HG03442 (cell line): Measurements from ENCODE around the gene MAPKAPK3.
A peak's percentile ranks its signal among the peaks of the same experiment; 100 is the strongest.

Source experiments
- ATAC-seq: cut with Tn5 transposase; IDR thresholded peaks from one replicate; pipeline ENCODE4 v1.9.1; 2021; ENCODE audit warnings: mild to moderate bottlenecking, moderate library complexity; ENCODE audit not compliant: unreplicated experiment

MAPKAPK3 gene

DNA sequence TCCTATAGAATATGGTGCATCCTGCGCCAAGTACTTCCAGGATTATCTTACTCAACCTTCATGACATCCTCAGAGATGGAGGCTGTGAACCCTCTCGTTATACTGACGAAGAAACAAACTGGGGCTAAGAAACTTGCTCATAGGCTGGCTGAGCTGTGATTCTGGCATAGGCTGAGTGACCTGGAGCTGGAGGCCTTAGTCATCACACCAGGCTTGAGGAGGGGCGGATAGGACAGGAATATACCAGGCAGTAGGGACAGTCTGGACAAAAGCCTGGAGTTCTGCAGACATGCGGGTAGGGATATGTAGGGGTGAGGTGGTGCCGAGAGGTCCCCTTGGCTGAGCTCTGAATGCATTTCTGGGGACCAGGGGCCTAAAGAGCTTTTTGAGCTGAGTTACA is 29.6 kb upstream of the MAPKAPK3 start:
- no peak for ATAC-seq

DNA sequence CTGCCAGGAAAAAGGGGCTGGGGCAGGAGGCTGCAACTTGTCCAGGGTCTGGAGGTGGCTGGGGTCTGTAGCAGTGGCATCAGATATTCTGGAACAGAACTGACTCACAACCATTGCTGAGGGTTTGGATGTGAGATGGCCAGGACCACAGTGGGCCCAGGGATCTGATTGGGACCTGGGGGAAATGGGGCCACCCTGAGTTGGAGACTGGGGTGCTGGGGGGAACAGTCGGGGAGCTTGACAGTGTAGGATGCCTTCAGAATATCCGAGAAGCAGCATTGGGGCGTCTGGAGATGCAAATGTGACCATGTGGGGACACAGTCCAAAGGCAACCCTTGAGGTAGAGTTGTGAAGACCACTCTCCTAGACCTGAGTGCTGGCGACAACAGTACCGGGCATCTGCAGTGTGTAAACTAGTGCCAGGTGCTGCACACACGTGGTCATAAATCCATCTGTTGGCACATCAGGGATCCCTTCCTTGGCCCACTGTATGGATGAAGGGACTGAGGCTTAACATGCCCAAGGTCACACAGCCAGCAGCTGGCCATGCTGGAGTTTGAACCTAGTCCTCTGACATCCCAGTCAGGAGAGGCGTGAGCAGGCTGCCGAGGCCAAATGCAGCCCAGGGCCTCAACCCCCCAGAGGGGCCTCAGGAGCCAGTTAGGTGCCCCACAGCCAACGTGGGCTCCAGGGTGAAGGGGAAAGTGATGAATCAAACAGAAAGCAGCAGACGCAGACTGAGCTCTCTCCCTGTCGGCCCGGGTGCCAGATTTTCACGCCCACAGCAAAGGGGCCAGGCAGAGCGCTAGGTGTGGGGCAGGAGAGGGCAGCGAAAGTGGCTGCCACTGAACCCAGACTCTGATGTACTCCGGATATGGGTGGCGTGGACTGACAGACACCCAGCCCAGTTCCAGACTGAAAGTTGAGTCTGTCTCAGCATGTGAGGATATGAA is 28.9 kb upstream of the MAPKAPK3 start:
- peak; percentile 39 for ATAC-seq

DNA sequence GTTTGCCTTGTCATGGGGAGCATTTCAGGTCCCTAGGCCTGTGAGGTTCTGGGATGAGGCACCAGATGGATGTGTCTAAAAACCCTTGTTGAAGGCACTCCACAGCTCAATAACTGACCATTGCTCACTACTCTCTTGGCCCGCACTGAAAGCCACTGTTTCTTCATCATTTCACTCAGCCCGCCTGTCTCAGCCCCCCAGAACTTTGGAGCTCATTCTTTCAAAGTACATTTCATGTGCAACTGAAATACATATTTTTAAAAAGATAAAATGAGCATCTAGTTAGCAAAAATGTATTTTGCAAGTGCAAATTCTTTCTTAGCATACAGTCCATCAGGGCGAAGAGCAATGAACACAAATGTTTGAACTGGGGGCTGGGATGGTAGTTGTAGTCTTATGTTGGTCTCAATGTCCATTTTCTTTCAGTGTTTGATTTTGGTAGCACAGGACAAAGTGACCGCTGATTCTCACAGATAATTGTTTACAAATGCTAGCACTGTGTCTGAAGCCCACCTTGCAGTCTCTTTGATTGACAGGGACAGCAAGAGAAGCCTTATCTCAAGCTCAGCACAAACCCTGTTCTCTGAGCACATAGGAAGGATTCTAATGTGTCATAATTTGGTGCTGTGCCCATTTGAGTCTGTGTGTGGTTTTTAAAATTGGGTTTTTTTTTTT is 28.1 kb upstream of the MAPKAPK3 start:
- no peak for ATAC-seq

DNA sequence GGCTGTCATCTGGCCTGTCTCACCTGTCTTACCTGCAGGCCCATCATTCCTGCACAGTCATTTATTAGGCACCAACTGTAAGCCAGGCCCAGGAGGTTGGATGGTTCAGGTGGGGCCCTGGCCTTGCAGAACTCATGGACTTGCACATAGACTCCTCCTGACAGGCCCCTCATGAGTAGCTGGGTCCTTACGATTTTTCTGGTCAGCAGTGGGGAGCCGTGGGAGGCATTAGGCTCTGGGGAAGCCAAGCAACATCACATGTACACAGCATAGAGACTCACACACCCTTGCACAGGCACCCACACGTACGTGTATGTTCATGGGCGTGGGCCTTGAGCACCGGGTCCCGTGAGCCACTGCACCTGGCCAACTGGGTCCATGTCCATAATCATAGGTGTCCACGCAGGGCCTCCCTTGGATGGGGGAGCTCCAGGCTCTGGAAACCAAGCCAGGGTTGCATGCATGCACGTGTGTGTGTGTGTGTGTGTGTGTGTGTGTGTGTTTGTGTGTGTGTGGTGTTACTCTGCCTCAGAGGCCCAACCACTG is 25.7 kb upstream of the MAPKAPK3 start:
- peak; percentile 2 for ATAC-seq

DNA sequence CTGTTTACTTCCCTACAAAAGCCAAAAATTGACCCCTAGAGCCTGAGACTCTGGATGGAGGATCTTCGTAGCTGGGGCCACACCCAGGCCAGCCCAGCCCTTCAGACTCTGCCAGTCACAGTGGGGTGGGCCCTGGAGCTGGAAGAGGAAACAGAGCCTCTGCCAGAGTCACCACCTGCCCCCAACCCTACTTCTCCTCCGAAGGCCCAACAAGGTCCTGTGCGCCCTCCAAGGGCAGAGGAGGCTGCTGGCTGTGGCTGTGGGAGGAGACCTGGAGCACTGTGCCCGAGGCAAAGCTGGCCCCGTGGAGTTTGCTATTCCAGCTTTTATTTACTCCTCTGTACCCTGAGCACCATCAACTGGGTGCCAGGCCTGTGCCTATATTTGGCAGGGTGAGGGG is 24.4 kb upstream of the MAPKAPK3 start:
- ATAC-seq, result no peak

DNA sequence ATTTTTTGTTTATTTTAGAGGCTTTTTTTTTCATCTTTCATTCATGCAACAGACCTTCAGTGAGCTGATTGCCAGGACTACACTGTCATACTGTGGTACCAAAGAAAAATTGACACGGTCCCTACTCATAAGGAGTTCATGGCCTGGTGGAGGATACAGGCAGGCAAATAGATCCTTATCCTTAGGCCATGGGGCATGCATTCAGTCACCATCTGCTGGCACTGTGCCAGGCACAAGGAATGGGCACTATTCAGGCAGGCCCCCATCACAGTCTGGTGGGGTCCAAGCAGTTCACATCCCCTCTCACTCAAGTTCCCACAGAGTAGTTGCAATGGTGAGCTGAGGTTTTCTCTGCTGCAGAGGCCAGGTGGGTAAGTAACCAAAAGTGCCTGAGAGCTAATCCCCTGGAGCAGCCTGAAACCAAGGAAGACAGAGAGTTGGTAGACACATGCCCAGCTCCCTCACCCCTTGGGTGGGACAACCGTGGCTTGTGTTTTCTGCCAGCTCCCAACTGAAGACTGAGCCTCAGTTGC is 22.6 kb upstream of the MAPKAPK3 start:
- ATAC-seq, result no peak

DNA sequence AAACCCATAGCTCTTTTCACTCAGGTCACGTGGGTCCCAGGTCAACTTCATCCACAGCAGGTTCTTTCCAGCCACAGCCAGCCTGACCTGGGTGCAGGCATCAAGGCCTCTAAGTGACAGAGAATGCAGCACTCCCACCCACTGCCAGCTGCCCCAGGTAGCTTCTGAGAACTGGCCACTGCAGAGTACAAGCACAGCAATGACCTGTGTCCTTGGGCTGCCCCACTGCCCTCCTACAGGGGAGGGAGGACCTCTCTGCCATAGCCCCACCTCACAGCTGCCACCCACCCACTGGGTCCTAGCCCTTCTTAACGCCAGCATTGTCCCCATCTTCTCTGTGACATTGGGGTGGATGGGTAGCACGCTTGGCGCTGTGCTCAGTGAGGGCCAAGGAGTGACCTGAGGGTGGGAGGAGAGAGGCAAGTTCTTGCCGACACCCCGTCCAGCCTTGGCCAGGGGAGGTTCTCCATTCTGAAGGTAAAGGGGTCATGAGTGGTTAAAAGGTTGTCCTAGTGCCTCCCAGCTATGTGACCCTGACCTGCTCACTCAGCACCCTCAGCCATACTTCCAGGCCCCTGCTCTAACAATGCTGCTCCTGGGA is 17.7 kb upstream of the MAPKAPK3 start:
- no peak for ATAC-seq

DNA sequence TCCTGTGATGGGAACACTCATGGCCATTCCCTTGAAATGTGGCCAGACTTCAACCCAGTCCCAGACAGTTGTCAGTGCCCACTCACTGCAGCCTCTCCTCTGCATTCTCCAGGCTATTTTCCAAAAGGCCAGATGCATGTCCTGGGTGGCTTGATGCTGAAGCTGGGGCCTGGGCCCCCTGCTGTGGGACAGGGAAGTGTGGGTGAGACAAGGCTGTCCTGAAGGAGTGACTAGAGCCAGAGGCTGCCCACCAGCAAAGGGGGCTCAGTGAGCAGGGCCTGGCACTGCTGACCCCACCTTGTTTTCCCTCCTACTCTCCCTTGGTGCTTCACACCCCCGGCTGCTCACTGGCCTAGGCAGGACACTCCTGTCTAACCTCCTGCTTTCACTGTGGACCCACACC is 17.2 kb upstream of the MAPKAPK3 start:
- ATAC-seq, result no peak

DNA sequence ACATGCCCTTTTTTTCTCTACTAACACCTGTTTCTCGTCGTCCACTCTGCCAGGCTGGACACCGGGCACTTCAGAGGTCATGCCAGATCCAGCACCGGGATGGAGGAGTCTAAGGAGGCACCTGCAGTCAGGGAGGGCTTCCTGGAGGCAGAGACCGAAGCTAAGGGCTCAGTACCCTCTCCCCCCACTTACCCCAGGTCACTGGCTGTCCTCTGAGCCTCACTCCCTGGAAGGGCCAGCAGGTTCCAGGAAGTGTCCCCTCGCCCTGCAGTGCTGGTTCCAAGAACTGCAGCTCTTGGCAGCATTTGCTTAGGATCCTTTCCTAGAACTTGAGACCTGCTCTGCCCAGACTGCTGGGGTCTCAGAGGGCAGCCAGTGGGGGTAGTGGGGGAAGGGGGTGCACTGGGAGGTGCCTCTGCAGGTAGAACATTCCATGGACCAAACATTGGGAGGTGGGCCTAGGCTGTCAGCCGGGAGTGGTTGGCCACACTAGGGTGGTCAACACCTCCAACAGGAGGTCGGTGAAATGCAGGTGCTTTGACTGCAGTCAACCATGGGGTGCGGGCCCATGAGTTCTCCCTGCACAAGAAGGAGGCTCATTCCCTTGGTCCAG is 16.7 kb upstream of the MAPKAPK3 start:
- no peak for ATAC-seq

DNA sequence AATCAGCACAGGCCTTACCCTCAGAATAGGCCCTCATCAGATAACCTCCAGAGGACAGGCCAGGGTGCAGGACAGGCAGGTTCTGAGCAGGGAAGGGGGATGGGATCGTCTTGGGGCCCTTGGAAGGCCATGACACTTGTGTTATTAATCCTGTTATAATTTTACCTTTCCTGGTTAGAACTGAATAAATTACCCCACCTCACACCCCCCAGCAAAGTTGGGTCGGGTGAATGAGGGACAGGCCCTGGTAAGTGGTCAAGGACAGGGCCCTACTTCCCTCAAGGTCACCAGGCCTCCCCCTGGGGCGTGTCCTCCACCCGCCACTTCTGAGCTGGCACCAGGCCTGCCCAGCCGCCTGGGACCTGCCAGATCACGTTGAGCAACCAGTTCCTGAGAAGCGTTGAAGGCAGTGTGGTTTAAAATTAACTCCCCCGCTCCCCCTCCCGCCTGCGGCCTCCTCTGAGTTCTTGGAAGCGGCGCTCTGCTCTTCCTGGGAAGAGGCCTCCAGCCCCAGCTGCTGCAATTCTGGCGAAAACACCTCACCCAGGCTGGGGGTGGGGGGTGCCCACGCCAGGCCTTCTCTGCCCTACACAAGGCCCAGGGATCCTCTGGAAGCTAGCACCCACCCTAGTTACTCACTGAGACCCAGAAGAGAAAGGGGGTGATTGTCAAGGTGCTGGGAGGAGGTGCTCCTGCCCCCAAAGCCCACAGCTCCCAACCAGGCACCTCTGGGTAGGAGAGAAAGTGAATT is 15.9 kb upstream of the MAPKAPK3 start:
- peak; percentile 65 for ATAC-seq

DNA sequence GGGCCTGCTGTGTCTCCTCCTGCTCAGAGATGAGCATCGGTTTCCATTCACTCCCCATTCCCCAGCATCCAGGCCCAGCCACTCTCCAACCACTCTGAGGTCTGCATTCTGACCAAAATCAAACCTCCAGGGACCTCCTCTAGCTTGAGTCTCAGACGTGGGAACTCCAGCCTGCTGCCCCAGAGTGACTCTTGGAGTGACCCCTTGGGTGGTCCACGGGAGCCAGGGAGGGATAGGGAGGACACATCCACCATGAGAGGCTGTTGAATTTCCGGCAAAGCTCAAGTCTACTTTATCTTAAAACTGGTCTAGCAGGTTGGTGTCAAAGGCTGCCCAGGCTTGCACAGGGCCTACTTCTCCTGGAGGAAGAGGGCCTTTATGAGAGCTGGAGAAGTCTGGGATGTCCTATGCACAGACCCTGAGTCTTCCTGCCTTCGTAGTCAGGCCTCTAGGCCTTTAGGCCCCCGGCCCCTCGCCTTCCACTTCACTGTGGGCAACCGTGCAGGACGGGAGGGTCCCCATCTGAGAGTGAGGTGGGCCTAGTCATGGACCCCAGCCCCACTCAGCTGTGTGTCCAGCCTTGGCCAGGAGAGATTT is 14.3 kb upstream of the MAPKAPK3 start:
- no peak for ATAC-seq

DNA sequence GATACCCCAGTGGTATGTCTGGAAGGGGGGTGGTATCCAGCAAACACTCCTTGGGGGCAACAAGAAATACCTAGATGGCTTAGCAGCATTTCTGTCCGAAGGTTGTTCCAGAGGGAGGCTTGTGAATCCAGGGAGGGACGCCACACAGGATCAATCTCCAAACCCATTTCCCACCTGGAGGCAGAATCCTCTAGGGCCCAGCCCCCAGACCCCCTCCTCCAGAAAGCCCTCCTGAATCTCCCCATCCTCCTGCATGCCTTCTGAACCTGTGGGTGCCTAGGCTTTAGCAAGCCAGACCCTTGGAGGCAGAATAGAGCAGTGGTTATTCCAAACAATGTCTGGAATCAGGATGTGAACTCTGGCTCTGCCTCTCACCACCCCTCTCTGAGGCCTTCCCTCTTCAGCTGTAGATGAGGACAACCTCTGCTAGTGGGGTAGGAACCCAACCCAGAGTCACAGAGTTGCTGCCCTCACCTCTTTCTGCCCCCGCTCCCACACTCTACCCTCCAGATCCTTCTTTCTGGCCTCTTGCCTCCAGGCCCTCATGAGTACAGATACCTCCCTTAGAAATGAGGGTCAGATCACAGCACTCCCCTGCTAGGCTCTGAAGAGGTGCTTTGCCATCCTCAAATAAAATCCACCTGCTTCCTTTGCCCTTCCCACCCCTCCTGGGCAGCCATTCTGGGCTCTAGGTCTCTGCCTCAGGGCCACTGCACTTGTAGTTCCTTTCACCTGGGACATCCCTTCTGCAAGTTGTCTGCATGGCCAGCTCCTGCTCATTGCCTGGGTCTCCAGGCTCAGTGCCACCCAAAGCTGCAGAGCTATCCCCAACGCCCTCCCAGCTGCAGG is 13.5 kb upstream of the MAPKAPK3 start:
- no peak for ATAC-seq

DNA sequence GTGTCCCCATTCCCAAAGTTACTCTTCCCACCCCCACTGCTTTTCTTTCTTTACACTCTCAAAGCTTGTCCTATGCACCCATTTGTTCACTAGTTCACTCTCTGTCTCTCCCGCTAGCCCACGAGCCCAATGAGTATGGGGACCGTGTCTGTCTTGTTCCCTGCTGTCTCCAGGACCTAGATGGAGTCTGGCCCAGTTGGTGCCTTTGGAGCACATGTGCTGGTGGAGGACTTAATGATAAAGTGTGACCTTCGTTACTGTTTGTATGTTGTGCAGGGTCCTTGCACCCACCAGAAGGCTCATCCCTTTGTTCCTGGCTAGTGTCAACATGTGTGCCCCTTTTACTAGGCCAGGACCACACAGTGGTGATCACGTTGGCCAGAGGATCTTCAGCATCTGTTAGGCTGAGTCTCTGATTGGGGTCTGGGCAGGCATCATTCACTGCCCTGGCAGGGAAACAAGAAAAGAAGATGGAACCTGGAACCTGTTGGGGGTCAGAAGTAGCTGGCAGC is 12.8 kb upstream of the MAPKAPK3 start:
- ATAC-seq, result no peak

DNA sequence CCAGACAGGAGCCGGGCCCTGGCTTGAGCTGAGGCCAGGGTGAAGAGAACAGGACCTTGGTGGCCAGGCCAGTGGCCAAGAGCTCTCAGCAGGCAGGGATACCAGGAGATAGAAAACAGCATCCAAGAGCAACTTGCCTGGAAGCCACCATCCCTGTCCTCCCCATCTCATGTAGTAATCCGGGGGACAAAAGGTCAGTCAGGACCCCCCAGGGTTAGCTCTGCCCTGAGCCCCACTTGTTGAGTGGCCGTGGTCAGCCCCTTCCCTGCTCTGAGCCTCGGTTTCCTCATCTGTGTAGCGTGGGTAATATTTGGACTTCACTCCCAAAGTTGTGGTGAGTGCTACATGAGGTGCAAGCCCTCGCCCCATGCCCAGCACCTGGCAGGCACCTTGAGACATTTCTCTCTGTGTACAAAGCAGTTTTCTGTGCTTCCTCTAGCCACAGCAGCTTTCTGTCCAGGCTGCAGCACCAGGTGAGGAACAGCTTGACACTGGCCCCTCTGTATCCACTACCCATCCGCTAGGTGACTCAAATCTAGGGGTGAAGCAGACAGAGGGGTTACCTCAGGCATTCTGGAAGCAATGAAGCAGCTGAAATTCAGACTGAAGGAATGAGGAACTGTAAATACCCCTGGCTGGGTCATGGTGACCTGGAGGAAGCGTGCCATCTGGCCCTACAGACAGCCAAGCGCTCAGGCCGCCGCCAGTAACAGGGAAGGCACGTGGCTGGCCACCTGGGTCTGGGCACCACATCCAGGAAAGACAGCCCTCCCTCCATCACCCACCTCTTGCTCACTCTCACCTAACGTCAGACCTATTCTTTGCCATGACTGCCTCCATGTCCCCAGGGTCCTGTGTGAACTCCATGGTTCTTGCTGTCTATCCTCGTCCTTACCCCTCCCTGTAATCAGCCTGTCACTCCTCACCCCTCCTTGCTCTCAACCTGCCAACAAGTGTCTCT is 12.0 kb upstream of the MAPKAPK3 start:
- no peak for ATAC-seq

DNA sequence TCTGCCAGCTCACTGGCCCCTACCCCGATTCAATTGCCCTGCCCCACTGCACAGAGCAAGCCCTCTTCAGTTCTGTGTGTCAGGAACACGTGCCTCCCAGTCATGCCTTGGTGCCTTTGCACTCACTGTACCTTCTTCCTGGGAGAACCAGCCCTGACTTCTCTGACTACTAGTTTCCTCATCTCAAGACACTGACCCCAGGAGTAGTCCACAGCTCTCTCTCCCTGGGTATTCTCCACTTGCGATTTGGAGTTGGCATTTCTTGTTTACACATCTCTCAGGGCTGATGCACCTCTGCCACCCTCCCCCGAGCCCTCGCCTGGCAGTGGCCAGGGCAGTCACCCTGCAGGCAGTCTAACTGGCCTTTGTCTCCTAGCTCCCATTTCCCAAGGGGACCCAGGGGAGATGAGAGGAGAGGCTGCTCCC is 11.0 kb upstream of the MAPKAPK3 start:
- no peak for ATAC-seq

DNA sequence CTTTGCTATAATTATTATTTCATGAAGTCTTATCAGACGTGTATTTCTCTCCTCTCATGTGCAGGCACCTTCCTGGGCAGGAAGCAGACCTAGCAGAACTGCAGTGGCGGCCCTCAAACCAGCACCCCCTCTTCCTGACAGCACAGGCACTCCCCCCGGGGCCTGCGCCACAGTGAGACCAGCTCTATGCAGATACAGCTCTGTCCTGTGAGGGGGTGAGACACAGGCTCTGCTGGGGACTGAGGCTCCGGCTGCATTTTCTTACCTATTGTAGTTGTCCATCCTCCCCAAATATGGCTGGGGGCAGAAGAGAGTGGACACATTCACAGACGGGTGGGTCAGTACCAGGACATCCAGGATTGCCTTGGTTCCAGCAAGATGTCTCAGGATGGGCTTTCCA is 10.4 kb upstream of the MAPKAPK3 start:
- no peak for ATAC-seq

DNA sequence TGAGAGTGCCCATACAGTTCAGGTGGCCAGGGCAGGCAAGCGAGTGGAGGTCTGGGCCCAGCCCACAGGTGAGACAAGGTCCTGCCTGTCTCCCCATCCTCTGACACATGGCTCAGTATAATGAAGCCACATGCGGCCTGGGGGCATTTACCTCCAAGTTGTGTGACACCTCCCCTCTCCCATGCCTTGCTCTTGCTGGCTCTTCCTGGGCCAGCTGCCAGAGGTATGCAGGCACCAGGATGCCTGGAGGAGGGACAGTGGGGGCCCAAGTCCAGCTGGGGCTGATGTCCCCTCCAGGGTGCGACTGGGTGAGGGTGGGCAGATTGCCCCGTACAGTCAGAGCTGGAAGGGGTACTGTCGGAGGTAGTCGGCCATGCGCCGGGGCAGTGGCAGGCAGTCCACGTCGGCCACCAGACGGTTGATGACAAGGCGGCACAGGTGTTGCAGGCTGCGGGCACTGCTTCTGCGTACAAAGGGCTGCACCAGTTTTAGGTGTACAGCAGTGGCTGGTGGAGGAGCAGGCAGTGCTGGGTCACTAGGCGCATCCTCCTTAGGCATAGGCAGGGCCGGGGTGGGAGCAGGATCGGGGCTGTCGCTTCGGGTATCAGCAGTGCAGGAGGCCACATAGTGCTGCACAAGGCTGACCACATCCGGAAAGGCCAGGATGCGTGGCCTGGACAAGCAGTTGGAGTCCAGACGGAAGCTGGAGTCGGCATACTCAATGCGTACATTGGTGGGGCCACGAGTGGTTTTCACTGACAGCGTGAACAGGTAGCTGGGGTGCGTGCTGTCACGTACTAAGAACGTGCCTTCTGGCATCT is 9.5 kb upstream of the MAPKAPK3 start:
- ATAC-seq, result no peak
